Measurements from ENCODE around the gene GLIPR1L1.

Gene GLIPR1L1

DNA sequence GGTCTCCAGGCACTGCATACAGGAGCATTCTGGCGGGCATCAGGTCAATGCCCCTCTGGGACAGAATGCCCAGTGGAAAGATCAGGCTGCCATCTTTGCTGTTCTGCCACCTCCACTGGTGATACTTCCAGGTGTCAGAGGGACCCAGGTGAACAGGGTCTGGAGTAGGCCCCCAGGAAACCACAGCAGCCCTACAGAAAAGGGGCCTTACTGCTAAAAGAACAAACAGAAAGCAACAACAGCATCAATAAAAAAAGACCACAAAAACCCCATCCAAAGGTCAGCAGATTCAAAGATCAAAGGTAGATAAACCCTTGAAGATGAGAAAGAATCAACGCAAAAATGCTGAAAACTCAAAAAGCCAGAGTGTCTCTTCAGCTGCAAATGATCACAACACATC is 15.9 kb downstream of the GLIPR1L1 start:
- no peak for DNase-seq

DNA sequence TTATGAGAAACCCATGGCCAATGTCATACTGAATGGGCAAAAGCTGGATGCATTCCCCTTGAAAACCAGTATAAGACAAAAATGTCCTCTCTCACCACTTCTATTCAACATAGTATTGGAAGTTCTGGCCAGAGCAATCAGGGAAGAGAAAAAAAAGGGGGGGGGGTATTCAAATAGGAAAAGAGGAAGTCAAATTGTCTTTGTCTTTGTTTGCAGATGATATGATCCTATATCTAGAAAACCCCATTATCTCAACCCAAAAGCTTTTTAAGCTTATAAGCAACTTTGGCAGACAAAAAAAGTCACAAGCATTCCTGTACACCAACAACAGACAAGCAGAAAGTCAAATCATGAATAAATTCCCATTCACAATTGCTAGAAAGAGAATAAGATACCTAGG is 19.5 kb downstream of the GLIPR1L1 start:
- no peak for DNase-seq

DNA sequence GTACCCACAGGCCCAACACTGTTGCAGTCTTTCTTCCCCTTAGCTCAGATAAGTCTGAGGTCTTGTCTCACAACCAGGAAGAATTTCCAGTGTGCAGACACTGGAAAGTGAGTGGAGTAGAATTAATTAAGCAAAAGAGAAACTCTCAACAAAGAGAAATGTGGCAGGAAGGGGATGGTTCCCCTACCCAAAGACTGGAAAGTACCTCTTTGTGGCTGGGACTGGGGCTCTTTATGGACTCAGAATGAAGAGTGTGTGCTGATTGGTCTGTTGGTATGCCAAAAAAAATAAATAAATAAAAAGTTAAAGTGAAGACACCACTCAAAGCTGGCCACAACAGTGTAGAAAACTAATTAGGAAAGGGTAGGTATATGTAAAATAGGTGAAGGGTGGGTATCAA is 26.4 kb downstream of the GLIPR1L1 start:
- DNase-seq = no peak

DNA sequence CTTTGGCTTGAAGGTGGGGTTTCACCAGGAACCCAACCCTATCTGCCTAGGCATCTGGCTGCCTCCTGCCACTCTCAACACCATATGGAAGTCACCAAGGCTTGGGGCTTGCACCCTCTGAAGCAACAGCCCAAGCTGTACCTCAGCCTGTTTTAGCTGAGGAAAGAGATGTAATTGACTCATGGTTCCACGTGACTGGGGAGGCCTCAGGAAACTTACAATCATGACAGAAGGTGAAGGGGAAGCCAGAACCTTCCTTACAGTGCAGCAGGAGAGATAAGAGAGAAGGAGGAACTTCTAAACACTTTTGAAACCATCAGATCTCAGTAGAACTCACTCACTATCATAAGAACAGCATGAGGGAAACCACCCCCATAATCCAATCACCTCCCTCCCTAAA is 26.9 kb downstream of the GLIPR1L1 start:
- DNase-seq = no peak

DNA sequence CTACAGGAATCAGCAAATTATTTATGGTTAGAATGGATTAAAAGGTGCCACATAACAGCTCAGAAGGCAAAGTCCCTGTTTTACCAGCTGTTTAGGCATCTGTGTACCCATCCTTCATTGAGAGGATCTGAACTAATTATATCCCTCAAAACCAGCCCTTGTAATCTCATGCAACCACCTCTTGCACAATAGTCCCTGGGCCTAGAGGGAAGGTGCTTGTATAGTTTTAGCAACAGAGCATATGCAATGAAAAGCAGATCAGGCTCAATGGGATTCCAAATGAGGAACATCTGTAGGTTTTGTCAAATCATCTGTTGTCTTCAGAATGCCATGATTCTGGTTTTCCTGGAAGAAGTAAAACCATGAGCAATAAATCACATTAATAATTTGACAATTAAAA is 30.4 kb downstream of the GLIPR1L1 start:
- DNase-seq = no peak

DNA sequence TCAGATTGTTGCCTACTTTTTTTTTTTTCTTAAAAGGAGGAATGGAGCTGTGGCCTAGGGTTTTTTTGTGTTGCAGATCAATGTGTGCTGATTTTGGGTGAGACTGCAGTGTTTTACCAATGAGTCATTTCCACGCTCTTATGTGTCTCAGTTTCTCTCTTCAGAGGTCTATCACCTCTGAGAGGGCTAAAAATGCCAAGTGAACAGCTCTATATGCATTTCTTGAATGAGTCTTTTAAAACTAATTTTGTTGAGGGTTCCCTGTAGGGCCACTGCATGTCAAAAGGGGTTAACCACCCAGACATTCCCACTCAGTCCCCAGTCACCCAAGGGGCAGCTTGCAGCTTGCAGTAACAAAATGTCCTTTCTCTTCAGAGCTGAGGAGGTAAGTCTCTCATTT is 32.2 kb downstream of the GLIPR1L1 start:
- no peak for DNase-seq

DNA sequence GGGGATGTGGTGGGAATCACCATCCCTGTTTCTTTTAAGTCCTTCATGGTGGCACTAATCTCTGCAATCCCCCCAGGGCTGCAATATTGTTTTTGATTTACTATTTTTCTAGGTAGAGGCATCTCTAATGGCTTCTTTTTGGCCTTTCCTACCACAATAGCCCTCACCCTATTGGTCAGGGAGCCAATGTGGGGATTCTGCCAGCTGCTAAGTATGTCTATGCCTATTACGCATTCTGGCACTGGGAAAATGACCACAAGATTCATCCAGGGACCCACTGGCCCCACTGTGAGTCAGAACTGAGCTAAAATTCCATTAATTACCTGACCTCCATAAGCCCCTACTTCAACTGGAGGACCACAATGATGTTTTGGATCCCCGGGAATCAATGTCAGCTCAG is 40.5 kb downstream of the GLIPR1L1 start:
- no peak for DNase-seq

DNA sequence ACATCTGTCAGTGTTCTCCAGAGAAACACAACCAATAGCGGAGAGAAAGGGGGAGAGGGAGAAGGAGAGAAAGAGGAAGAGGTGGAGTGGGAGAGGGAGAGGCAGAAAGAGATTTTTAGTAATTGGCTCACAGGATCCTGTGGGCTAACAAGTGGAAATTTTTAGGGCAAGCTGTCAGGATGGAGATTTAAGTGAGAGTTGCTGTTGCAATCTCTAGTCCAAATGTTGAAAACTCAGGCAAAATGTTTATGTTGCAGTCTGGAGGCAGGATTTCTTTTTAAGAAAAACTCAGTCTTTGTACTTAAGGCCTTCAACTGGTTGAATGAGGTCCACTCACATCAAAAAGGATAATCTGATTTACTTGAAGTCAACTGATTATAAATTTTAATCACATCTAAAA is 43.9 kb downstream of the GLIPR1L1 start:
- DNase-seq = no peak

DNA sequence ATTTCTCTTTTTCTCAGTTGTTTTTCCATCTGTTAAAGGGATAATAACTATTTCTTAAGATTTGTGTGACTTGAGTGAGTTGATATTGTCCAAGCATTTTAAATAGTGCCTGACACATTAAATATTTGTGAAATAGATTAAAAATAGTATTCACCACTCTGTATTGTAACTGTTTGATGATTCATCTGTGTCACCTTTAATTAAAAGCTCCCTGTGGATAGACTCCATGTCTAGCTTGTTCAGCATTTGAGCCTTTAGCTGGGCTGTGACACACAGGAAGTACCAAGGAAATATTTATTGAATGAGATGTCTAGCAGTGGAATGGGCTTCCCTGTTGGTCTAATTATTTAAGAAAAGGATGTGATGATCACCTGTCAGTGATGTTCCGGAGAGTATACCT is 54.6 kb downstream of the GLIPR1L1 start:
- no peak for DNase-seq

DNA sequence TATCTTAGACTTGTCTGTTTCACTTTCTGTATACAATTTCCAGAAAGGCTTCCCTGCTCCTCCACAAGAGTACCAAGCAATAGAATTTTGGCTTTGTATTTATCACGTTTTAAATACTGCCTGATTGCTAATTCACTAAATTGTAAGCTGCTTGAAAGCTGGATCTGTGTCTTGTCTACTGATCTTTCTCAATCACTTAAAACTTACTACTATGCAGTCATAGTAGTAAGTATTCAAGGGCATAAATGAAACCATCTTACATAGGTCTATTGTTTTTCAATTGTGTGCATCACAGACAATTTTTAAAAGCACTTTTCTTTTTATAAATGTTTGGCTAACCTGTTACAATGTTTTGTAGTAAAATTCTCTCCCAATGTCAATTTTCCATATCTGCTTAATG is 55.2 kb downstream of the GLIPR1L1 start:
- no peak for DNase-seq

DNA sequence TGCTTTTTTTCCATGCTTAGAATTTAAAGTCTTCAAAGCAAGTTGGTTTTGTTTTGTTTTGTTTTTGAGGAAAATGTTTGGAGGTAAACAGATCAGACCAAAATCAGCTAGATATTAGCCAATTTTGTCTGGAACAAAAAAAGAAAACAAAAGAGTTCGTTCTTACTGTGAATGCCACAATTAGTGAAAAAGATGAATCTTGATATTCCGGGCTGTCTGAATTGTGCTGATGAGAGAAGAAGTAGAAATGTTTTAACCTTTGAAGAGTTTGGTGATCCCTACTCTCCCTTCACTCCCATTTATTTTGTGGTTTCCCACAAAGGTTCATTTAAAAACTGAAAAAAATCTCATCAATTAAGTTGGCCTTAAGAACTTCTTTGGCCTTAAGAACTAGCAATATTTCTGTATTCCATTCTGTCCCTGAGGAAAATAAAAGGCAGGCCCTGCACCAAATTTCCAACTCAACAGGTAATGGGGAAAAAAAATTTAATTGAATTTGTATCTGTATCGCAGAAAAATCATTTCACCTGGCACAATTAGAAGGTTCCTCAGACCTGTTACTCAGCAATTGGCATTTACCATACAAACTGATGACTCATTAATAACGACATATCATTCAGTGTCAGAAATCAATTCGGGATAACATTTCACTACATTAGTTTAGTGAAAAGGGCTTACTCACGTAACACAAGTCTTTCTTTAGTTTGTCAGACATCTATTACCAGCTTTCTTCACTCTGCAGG is 55.9 kb downstream of the GLIPR1L1 start:
- no peak for DNase-seq

DNA sequence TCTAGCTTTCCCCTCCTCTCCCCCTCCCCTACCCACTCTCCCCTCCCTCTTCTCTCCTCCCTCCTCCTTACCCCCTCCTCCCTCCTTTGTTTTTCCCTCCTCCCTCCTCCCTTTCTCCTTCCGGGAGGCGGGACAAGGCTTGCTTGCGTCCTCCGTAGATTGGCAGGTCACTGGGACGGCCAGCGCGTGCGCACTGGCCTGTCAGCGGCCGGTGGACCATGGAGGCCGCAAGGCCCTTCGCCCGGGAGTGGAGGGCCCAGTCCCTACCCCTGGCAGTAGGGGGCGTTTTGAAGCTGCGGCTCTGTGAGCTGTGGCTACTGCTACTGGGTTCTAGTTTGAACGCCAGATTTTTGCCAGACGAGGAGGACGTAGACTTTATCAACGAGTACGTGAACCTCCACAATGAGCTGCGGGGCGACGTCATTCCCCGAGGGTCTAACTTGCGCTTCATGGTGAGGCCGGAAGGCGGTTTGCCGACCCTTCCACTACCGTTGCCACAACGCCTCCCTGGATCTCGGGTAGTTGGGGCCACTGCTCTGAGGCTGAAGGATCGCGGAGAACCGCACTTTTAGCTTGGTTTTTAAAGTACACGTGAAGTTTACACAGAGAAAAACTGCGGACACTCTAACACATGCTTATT is 56.5 kb downstream of the GLIPR1L1 start, which contains the start of gene GLIPR1L2:
Gene GLIPR1L2 (plus strand): TSS at position 191 of the 640 bp plus-strand sequence. CDS start 28 bp downstream, at position 219.
- DNase-seq = peak; percentile 96

DNA sequence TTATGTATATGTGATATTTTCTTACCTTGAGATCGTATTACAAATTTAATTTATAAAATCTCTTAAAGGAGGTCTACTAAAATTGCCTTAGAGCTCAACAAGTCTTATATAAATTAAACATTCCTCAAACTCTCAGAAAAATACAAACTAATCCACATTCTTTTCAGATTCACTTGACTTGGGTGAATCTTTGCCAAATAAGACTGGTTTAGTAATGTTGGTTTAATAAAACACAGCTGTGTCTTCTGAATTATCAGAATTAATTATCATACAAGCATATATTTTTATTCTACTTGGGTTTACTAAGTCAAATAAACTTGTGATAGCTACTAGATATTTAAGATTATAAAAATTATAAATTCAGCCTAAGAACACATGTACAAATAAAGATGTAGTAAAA is 69.8 kb downstream of the GLIPR1L1 start:
- DNase-seq = no peak

DNA sequence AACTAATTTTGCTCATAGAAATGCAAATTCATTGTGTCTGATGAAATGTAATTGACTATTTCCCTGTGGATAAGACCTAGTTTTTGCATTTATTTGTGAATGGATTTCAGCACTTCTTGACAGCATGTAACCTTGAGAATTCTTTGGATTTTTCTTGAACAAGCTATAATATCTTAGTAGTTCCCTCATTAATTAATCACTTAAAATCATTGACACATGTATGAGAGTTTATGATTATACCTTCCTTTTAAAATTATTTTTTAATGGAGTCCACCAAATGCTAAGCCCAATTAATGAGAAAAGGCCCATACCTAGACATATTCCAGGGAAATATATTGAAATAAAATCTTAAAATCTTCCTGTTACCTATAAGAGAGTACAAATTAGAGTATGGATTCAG is 73.2 kb downstream of the GLIPR1L1 start:
- no peak for DNase-seq

DNA sequence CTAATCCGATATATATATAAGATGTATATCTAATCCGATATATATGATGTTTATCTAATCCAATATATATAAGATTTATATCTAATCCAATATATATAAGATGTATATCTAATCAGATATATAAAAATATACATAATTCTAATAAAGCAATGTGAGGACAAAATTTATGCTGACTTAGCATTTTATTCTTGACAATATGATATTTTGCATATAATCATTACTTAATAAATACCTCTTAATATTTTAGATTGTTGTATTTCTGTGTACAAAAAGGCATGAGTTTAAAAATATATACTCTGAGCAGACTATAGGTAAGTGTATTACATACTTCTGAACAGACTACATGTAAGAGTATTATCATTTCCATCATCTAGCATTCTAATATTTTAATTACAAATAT is 75.4 kb downstream of the GLIPR1L1 start:
- no peak for DNase-seq

DNA sequence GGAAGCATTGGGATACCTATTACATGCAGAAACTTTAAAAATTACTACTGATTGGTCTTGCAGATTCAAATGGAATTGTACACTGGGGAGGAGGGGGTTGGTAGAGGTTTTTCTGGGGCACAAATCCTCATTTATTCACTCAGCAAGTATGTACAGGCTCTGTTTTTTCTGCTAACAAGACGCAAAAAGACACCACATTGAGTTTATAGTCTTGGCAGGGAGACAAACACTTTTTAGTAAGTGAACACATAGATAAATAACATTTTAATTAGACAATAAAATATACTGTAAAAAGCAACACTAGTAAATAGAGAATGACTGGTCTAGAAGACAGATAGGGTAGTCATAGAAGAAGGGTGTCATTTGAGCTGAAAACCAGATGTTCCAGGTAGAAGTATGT is 80.2 kb downstream of the GLIPR1L1 start:
- no peak for DNase-seq

DNA sequence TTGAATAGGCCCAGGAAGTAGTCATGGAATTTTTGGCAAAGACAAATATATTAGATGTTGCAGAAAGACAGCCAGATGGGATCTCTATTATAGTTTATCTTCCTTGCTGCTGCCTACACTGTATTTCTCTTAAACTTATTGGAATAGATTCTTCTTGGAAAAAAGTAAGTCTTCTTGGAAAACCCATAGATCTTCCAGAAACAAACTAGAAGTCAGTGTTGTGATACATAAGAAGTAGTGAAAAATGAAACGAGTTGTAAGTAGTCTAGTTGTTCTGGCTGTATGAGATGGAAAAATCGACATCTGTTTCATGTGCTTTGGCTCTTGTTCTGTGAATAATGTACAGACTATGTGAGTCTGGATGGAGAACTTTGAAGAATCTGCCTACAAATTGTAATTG is 85.4 kb downstream of the GLIPR1L1 start:
- DNase-seq = no peak

Measured in DMS79 (cell line).